SH-SY5Y (cell line): ENCODE results near the gene HACD2.

Source experiments
- GATA2 ChIP-seq: IDR thresholded peaks from 2 replicates; pipeline ENCODE4 v1.6.1; 2011; ENCODE audit warnings: mild to moderate bottlenecking, low read depth, low read length
- GATA3 ChIP-seq: IDR thresholded peaks from 2 replicates; pipeline ENCODE4 v1.6.1; 2011; ENCODE audit warnings: low read depth, mild to moderate bottlenecking, low read length, moderate library complexity

HACD2 gene

DNA sequence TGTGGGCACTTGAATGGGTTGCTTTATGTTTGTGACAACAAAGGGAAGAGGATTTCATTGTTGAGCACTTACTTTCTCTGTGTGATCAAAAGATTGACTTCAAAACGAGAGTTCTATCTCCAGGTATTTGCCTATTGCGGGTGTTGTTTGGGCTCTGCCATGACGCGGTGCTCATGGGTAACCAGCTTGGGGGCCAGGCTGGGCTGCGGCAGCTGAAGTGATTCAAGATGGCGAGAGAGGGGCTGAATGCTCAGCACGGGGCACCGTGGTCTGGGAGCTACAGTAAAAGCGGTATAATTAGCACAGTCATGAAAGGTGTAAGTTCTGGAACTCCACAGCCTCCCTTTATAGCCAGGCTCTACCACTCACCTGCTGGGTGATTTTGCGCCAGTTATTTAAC is 105.0 kb downstream of the HACD2 start:
- TF ChIP-seq GATA2 (no peak), GATA3 (no peak)

DNA sequence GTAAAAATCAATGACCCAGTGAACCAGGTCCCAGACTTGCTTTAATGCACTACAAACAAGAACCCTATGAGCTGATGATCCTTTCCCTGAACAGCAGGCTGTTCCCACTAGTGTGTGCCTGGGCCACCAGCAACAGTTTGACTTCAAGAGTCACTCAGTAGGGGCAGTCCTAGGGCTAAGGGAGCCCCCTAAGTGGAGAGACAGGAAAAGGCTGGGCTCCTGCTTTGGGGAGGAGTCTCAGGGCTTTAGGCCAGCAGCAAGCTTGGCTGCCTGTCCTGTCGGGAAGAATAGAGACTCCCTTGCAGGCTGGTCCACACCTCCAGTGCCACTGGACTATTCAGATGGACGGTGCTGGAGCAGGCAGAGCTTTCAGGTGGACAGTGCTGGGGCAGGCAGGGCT is 106.5 kb downstream of the HACD2 start:
- TF ChIP-seq GATA3 = no peak
- no peak for TF ChIP-seq GATA2

DNA sequence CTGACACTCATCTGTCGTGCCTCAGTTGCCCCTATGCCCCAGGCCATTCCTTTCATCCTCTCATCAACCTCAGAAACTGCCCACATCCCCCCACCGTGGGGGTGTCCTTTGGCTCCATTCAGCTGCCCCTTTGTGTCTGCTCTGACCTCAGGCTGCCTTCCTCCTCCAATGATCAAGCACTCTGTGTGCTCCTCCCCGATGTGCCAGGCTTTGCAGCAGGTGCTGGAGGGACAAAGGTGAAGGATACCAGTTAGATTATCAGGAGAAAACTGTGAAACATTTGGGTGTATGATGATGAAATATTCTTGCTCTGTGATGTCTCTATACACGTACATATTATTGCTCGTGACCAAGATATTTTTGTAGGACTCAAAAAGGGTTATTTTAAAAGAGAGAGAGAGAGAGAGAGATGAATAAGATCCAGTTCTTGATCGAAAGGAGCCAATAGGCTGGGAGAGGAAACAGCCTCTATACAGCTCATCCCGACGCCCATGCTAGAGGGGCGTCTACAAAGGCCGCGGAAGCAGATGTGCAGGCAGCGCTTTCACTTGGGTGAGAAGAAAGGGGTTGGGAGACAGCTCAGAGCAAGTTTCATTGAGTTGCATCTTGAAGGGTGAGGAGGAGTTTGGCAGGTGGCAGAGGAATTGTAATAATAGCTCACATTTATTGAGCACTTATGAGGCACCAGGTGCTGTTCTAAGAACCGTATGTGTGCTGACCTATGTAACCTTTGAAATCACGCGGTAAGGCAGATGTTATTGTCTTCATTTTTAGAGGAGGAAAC is 107.7 kb downstream of the HACD2 start:
- TF ChIP-seq GATA3 = no peak

DNA sequence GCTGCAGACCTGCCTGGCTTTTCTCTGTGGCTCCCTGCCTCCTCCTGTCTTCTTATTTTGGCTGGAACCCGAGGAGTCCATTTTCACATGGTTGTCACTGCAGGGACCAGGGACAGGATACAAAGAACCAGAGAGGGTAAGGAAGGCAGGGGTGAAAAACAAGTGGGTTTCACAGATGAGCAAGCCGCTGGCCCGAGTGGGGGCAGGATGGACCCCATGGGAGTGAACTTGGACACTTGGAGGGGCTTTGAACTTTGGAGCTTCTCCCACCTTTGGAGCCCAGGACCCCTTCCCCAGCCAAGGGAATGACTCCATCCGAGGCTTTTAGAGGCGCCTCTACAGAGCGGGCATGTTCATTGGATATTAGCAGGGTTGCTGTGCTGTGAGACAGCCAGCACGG is 109.1 kb downstream of the HACD2 start:
- TF ChIP-seq GATA2 = no peak
- TF ChIP-seq GATA3 = no peak

DNA sequence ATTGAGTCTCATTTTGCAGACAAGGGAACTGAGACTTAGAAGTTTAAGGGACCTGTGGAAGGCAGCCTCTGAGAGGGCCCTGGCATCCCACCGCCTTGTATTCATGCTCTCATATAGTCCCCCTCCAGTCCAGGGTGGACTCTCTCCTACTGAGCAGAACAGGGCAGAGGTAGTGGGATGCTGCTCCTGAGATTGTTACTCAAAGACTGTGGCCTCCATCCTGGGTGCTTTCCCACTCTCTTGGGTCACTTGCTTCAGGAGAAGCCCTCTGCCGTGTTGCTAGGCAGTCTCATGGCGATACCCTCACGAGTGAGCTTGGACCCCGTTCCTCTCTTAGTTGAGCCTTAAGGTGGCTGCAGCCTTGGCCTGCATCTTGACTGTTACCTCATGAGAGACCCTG is 113.7 kb downstream of the HACD2 start:
- TF ChIP-seq GATA2 = no peak
- TF ChIP-seq GATA3 = no peak

DNA sequence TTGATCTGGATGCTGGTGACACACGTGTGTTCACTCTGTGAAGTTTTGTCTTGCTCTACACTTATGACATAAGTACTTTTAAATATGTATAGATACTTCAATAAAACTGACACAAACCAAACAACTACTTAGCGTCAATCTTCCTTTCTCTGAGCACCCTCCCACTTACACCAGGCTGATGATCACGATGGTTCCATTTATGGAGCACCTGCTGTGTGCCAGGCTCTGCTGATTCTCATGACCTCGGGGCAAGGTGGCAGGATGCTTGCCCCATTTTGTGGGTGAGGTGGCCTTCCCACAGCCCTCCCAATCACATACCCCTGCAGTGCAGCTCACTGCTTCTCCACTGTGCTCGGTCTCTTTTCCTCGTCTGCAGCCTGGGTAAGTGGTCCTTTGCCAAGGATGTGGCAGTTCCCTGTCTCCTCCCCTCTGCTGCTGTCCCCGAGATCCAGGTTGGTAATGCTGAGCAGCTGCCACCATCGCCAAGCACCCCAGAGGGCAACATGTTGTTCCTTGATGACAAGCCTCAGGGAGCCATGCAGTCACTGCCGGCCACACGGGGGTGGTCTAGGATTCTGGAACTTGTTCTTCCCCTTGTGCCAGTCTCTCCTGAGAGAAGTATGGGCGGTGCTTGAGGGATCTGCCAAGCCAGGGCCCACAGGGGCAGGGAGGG is 115.4 kb downstream of the HACD2 start:
- TF ChIP-seq GATA3 = no peak
- TF ChIP-seq GATA2 = no peak

DNA sequence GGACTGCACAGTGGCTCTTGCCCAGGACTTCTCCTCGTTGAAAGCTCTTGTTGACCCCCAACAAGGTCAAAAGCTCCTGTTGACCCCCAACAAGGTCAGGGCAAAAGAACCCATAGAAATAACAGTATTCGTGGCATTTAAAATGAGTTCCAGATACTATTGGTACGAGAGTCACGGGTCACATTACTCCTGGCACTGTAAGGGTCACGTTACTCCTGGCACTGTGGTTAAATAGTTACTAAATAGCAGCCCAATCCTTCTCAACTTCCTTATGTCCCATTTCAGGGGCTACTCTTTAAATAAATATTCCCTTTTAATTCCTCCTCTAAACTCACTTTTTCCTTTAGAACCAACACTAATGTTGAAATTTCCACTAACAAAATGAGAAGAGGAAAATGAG is 117.8 kb downstream of the HACD2 start:
- TF ChIP-seq GATA3 = no peak
- TF ChIP-seq GATA2 = no peak

DNA sequence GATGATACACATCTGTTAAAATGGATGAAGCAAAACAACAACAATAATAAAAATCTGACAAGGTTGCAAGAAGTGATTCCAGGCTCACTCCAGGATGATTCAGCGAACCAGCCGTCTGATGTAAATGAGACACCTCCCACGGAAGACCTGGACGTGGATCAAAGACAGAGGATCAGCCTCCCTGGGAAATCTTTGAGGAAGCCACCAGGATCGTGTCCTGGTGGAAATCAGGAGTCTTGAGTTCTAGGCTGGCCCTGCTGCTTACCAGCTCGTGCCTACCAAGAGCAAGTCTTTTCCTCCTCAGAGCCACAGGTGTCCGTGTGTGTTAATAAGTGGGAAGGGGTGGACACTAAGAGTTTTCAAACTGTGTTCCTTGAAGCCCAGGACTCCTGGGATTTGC is 120.6 kb downstream of the HACD2 start:
- no peak for TF ChIP-seq GATA2
- TF ChIP-seq GATA3 = no peak

DNA sequence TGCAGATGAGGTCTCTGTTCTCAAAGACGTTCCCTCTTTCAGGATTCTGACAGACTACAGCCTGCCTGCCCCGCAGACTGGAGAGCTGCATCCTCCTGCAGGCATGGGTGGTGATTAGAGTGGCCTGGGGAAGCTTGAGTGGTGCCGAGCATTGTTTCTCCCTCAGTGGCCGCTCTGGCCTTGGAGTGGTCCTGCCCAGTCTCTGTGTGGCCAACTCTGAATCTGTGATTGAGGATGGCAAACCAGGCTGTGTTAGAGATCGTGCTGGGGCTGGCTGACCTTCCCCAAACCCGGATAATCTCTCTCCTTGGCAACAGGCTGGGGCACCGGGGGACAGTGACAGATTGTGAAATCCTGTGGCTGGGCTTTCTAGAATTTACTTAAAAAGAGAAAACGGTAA is 125.0 kb downstream of the HACD2 start:
- TF ChIP-seq GATA3 (no peak), GATA2 (no peak)

DNA sequence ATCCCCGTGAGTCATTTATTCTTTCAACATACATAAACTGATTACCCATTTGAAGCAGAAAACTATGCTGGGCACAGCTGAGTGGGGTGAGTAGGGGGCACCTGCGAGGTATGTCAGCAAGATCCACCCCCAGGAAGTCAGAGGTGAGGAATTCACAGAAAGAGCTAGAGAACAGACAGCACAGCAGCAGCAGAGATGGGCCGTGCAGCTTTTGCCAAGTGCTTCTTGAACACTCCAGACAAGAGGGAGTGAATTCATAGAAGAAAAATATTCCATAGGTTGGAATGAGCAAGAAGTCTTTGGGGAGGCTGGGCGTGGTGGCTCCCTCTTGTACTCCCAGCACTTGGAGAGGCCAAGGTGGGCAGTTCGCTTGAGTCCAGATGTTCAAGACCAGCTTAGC is 126.6 kb downstream of the HACD2 start:
- TF ChIP-seq GATA3 (no peak), GATA2 (no peak)

DNA sequence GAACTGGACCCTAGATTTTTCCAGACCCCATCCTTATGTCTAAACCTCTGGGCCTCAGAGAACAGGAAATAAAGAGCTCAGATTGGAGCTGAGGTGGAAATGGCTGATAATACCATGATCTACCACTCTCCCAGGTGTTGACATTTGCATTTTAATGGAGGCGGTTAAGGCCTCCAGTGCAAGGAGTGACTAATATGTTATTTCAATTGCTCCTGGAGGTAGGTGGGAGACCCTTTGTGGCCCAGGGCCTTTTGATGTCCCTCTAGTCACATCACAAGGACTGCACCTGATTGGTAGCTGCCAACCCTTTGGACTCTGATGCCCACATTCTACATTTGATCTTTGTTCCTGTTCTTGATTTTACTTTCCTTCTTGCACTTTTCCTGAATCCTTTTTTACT is 127.0 kb downstream of the HACD2 start:
- TF ChIP-seq GATA2 (no peak), GATA3 (no peak)

DNA sequence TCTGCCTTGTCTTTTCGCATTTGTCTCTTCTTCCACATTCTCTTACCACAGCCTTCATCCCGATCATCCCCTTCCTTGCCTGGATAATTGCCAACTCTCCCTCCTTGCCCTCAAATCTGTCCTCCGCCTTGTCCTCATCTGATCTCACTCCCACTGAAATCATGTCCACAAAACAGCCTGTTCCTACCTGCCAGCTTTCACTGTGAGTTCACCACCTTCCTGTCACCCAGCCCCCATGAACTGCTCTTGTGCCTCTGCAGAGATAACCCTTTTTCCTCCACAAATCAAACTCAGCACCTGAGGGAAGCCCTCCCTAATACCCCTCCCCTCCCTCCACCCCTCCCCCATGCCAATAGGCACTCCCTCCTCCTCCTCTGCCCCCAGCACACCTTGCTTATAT is 131.2 kb downstream of the HACD2 start:
- TF ChIP-seq GATA2 (no peak), GATA3 (no peak)

DNA sequence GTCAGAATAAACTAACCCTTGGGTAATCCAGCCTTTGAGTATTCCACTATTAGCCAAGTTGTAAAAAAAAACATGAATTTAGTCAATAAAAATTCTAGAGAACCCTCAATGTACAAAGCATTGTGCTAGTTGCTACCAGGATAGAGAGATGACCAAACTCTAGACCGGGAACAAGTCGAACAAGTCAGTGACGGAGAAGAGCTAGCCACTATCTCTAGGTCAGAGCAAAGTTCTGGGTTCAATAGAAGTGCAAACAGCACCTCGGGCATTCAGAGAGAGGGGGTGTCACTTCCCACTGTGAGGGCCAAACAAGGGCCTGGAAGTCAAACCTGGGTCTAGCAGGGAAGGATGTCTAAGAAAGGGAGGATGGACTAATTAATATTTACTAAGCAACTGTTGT is 133.7 kb downstream of the HACD2 start:
- no peak for TF ChIP-seq GATA2
- TF ChIP-seq GATA3 = no peak

DNA sequence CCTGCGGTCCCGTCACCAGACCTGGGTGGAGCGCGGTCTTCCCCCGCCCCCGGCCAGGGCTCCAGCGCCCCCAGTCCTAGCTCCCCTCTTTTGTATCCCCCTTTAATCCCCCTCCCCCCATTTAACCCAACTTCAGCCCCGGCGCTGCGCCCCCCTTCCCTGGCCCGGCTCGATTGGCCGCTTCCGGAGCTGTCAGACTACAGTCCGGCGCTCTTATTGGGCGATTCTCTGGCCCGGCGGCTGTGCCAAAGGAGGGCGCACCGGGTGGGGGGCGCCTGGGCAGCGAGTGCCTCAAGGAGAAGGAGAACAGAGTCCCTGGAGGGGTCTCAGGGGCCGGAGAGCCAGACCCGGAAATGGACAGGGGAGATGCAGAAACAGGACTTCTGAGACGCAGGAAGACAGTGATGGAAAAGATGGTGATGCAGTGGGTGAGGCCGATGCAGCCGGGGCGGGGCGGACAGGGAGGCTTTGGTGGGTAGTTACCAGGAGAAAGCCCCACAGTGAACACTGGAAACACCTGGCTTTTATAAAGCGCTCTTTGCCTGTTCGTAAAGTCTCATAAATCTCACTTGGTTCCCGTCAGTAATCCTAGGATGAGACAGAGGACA is 134.8 kb downstream of the HACD2 start:
- TF ChIP-seq GATA2 = no peak
- no peak for TF ChIP-seq GATA3
